Activated CD4-positive, alpha-beta T cell treated with anti-CD3 and anti-CD28 coated beads, Interleukin-10, Interleukin-2, amounts not matched to agents 100 ng/mL and 50 ng/mL, durations not matched to agents 16 hours and 8 hours (primary cell): ENCODE data around the gene SWAP70.
A peak's percentile ranks its signal among the peaks of the same experiment; 100 is the strongest.
"Not testable (repeated sequence)": the region's sequence is repeated elsewhere in the genome, so short reads cannot be mapped to it uniquely, and the experiment has no call there.

Experiments
- DNase-seq: peaks from one replicate; pipeline ENCODE4 v3.0.0-alpha.2; 2020

The SWAP70 gene

GRCh38 chr11:9726321-9727022 is 62.6 kb downstream of the SWAP70 start:
- DNase-seq: no peak

- no peak for DNase-seq
Measured at GRCh38 chr11:9728058-9728457, 64.2 kb downstream of the SWAP70 start.

DNA sequence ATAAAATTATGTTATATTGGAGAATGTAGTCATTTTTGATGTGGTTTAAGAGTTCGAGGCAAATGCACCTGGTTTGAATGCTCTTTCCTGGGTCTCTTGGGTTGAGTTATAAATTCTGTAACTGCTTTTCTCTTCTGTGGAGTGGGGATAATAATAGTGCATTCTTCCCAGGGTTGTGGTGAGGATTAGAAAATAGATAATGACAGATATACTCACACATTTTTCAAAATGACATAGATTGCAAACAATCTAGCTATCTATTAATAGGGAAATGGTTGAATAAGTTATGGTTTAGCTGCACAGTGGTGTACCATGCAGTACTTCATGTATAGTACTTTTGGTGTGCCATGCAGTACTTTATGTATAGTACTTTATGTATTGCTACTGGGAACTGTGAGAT is 67.4 kb downstream of the SWAP70 start:
- DNase-seq: no peak

GRCh38 chr11:9732453-9732852 is 68.6 kb downstream of the SWAP70 start:
- no peak for DNase-seq

DNA sequence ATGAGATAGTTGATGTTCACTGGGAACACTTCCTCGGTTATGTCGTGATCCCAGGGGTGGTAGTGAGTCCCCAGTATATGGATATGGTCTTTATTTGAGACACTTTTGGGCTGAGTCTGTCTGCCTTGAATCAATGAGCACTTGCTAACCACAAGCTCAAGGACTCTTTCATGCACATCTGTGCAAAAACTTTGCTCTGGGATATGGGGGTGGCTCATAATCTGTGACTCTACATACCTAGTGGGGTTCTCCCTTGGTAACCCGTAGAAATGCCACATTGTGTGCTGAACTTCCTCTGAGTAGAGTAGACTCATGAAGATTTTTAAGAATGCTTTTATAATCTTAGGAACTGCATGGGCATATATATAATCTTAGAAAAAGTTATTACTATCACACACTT is 69.3 kb downstream of the SWAP70 start:
- DNase-seq: no peak

GRCh38 chr11:9735236-9735635 is 71.4 kb downstream of the SWAP70 start:
- no peak for DNase-seq

- DNase-seq: no peak
Measured at GRCh38 chr11:9735919-9736318, 72.0 kb downstream of the SWAP70 start.

DNA sequence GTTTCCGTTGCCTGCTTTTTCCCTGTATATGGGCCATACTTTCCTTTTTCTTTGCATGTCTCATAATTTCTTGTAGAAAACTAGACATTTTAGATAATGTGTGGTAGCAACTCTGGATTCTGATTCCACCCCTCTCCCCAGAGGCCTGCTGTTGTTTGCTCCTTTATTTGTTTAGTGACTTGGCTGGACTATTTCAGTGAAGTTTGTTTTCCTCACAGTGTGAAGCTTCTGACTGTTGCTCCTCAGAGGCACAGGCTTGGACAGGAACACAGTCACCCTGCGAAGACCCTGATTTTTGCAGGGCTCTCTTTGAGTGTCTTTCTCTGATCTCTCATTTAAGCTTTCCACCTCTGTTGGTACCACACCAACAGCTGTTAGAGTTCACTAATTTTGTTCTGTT is 72.5 kb downstream of the SWAP70 start:
- no peak for DNase-seq

DNA sequence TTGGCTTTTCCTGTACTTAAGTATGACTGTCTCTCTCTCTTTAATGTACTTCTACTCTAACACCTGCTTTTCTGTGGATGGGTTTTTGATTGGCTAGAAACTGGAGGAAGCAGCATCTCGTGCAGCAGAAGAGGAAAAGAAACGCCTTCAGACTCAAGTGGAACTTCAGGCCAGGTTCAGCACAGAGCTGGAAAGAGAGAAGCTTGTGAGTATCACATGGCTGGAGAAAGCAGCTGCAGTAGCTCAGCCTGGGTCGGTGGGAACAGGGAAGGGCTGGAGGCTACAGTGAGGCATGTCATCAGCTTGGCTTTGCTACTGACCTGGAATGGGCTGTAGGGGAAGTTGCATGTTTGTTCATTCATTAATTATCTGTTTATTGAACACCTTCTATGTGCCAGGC is 74.2 kb downstream of the SWAP70 start:
- DNase-seq: no peak

DNA sequence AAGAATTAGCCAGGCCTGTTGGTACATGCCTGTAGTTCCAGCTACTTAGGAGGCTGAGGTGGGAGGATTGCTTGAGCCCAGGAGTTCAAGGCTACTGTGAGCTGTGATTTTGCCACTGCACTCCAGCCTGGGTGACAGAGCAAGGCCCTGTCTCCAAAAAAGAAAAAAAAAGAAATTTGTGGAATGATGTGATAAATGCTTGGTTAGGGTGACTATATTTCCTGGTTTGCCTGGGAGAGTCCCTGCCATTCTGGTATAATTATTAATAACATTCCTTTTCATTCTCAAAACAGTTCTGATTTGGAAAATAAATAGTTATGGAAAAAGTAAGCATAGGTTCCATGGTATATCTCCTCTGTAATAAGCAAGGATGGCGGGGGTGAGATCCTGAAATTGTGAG is 74.8 kb downstream of the SWAP70 start:
- DNase-seq: no peak

GRCh38 chr11:9739123-9739900 is 75.4 kb downstream of the SWAP70 start:
- no peak for DNase-seq

- DNase-seq: no peak
Measured at GRCh38 chr11:9740202-9740883, 76.5 kb downstream of the SWAP70 start.

DNA sequence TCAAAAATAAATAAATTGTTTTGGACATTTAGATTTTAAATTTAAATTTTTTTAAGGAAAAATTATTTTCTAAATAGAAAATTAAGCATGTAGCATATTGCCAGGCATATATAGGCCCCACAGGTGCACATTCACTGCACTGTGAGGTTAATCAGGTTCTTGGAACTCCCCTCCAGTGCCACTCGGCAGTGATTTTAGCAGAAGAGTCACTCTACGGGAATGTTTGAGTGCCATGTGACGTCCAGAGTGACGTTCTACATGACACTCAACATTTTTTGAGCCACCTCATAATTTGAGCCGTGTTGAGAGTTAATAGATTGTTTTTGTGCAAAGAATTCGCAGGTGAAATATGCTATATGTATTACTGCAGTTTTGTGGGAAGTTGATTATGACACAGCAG is 77.4 kb downstream of the SWAP70 start:
- no peak for DNase-seq

- not testable (repeated sequence) for DNase-seq
Measured at GRCh38 chr11:9743512-9743911, 79.6 kb downstream of the SWAP70 start.

- DNase-seq: no peak
Measured at GRCh38 chr11:9745411-9746211, 81.7 kb downstream of the SWAP70 start.

DNA sequence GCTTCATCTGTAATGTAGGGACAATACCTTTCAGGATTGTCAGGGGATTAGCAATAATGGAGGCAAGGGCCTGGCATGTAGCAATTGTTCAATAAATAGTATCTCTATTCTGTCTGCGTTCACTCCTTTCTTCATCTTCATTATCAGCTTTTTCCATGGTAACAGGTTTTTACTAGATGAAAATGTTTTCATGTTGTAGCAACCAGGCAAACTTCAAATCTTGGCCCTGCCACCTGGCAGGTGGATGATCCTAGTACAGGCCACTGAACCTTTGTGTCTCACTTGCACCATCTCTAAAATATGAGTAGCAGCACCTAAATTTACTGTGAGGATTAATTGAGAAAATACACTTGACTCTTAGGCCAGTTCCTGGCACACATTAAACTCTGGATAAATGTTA is 83.4 kb downstream of the SWAP70 start:
- DNase-seq: no peak

GRCh38 chr11:9747828-9748227 is 84.0 kb downstream of the SWAP70 start:
- DNase-seq: no peak

DNA sequence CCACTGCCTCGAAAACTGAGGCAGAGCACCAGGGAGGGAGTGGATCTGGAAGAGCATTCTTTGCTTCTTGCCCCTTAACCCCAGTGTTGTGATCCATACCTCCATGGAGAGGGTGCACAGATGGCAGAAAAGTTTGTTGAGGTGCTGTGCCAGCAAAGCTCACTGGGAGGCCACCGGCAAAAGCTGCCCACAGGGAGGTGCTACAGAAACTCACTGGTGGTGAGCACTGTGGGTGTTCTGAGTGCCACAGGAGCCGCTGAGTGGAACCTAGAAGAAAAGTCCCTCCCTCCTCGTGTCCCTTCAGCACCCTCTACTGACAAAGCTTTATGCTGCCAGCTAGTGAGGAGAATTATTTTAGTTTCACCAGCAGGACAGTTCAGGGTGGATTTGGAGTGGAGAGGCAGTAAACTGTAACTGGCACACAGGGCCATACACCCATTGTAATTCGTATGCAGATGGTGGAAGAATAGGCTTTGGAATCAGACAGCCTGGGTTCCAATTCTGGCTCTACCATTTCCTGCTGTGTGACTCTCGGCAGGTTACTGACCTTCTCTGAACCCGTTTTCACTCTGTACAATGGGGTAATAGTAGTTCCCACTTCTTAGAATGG is 84.6 kb downstream of the SWAP70 start:
- DNase-seq: peak; percentile 84

DNA sequence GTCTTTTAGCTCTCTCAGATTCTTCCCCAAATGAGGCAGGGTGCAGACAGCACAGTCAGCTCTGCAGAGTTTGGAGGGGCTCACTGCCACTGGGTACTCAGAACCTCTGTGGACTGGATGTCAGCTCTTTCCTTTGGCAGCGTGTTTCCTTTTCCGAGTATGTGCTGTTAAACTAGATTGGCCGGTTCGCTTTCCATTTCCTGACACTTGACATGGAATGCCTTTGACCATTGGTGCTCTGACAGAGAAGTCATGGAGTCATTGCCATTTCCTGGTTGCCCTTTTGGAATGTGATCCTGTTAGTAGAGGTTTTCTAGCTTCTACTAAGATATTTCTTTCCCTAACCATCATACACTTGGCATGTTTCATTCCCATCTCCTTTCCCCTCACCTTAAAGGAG is 86.7 kb downstream of the SWAP70 start:
- no peak for DNase-seq

- DNase-seq: peak; percentile 12
Measured at GRCh38 chr11:9752091-9752490, 88.2 kb downstream of the SWAP70 start.

GRCh38 chr11:9753021-9753420 is 89.1 kb downstream of the SWAP70 start:
- DNase-seq: peak; percentile 42

DNA sequence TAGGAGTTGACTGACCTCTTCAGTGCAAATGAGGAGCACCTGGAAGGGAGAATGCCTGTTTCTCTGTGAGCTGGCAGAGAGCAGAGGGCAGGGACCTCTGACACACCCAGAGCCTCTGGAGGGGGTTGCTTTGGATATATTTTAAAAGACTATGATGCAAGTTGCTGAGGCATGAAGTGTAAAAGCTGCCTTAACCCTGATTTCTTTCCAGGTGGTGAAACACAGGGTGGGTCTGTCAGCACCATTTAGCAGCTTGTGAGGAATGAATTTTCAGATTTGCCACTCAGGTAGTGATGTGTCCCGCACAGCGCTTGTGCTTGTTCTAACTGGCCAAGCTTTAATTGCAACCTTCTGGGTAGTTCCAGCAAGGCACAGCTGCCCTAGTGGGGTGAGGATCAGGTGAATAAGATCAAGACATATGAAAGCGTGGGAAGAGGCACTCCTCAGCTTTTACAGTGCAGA is 90.2 kb downstream of the SWAP70 start:
- no peak for DNase-seq
